IMR-90 (cell line): ENCODE results near the gene ZNF827. TPM values are rescaled to one million over a fixed set of nuclear protein-coding genes. Genes with fewer than 3 reads are reported as not detected.

Source experiments
- ATAC-seq: fragments of 200-7000 bp; cut with Tn5 transposase; 2 replicates; pipeline ENCODE4 v1.9.1; 2020; ENCODE audit warnings: low read depth, mild to moderate bottlenecking, moderate library complexity
- BruUV-seq: library from RNA; stranded (reverse); fragments of 400-500 nt; replicated peaks from 2 replicates; lab custom pipeline; 2021; lab: Mats Ljungman, UMichigan
- CTCF ChIA-PET: fragments of 300-600 bp; formaldehyde crosslinking; extraction: SDS; loops from one replicate; lab custom pipeline; 2021; ENCODE audit warnings: antibody characterized with exemption; lab: Yijun Ruan, JAX
- POLR2A ChIA-PET: fragments of 300-600 bp; sonication (Branson Sonifier 250); formaldehyde crosslinking; loops from one replicate; lab custom pipeline; 2022; ENCODE audit warnings: antibody characterized with exemption; ENCODE audit not compliant: unreplicated experiment; lab: Charles Lee
- DNase-seq: peaks from one replicate; pipeline ENCODE4 v3.0.0; 2013
- H2AFZ ChIP-seq: replicated peaks from 2 replicates; pipeline ENCODE3; 2013; ENCODE audit warnings: low read length, mild to moderate bottlenecking; ENCODE audit not compliant: poor library complexity
- H2AK5ac ChIP-seq: 2 replicates; pipeline ENCODE4 v1.6.1; 2013; ENCODE audit warnings: low read depth, low read length, inconsistent platforms
- H2AK9ac ChIP-seq: replicated peaks from 2 replicates; pipeline ENCODE3; 2013; ENCODE audit warnings: mild to moderate bottlenecking, low read depth, low read length, moderate library complexity; ENCODE audit not compliant: poor library complexity
- H2BK120ac ChIP-seq: 2 replicates; pipeline ENCODE4 v1.6.1; 2013; ENCODE audit warnings: low read depth, low read length, inconsistent platforms
- H2BK15ac ChIP-seq: 3 replicates; pipeline ENCODE4 v1.6.1; 2013; ENCODE audit warnings: low read depth, low read length, inconsistent platforms
- H2BK20ac ChIP-seq: 2 replicates; pipeline ENCODE4 v1.6.1; 2013; ENCODE audit warnings: low read depth, mild to moderate bottlenecking, inconsistent platforms, low read length, moderate library complexity
- H2BK5ac ChIP-seq: 2 replicates; pipeline ENCODE4 v1.6.1; 2013; ENCODE audit warnings: mild to moderate bottlenecking, low read depth, low read length, inconsistent platforms; ENCODE audit not compliant: poor library complexity, severe bottlenecking
- H3K14ac ChIP-seq: replicated peaks from 2 replicates; pipeline ENCODE4 v1.6.1; 2013; ENCODE audit warnings: low read depth, low read length, inconsistent platforms
- H3K18ac ChIP-seq: 2 replicates; pipeline ENCODE4 v1.6.1; 2013; ENCODE audit warnings: low read depth, low read length, control low read depth
- H3K23ac ChIP-seq: 2 replicates; pipeline ENCODE4 v1.6.1; 2013; ENCODE audit warnings: low read depth, low read length, inconsistent platforms
- H3K27ac ChIP-seq: 2 replicates; pipeline ENCODE4 v1.5.1; 2013; ENCODE audit warnings: mild to moderate bottlenecking, control low read depth, low read length; ENCODE audit not compliant: insufficient read depth
- H3K27me3 ChIP-seq: 2 replicates; pipeline ENCODE4 v1.6.1; 2013; ENCODE audit warnings: low read length; ENCODE audit not compliant: control insufficient read depth, insufficient read depth
- H3K36me3 ChIP-seq: 2 replicates; pipeline ENCODE4 v1.6.1; 2013; ENCODE audit warnings: low read length, mixed read lengths; ENCODE audit not compliant: control insufficient read depth, insufficient read depth
- H3K4ac ChIP-seq: 2 replicates; pipeline ENCODE4 v1.6.1; 2013; ENCODE audit warnings: low read depth, low read length, inconsistent platforms
- H3K4me1 ChIP-seq: 2 replicates; pipeline ENCODE4 v1.6.1; 2013; ENCODE audit warnings: low read length, mixed read lengths; ENCODE audit not compliant: control insufficient read depth, insufficient read depth
- H3K4me2 ChIP-seq: 2 replicates; pipeline ENCODE4 v1.6.1; 2013; ENCODE audit warnings: low read depth, mild to moderate bottlenecking, control low read depth, low read length, moderate library complexity
- H3K4me3 ChIP-seq: 2 replicates; pipeline ENCODE4 v1.5.1; 2013; ENCODE audit warnings: low read depth, mild to moderate bottlenecking, control low read depth, low read length, moderate library complexity; ENCODE audit not compliant: insufficient read depth
- H3K56ac ChIP-seq: 2 replicates; pipeline ENCODE4 v1.6.1; 2013; ENCODE audit warnings: low read length, inconsistent platforms; ENCODE audit not compliant: insufficient read depth; ENCODE audit errors: extremely low read depth
- H3K79me1 ChIP-seq, 2 experiments: 2 replicates each; pipeline ENCODE4 v1.6.1; 2013; ENCODE audit warnings: low read length in 2 of 2, inconsistent platforms in 1 of 2, low read depth in 1 of 2
- H3K9ac ChIP-seq: 2 replicates; pipeline ENCODE4 v1.6.1; 2013; ENCODE audit warnings: low read depth, low read length, control low read depth
- H3K9me1 ChIP-seq: 2 replicates; pipeline ENCODE4 v1.6.1; 2013; ENCODE audit warnings: low read length, inconsistent platforms; ENCODE audit not compliant: insufficient read depth
- H3K9me3 ChIP-seq: 2 replicates; pipeline ENCODE4 v1.6.1; 2013; ENCODE audit warnings: low read length; ENCODE audit not compliant: control insufficient read depth, insufficient read depth
- H4K20me1 ChIP-seq: 2 replicates; pipeline ENCODE4 v1.6.1; 2013; ENCODE audit warnings: low read length, inconsistent platforms; ENCODE audit not compliant: insufficient read depth
- H4K5ac ChIP-seq: 2 replicates; pipeline ENCODE4 v1.6.1; 2013; ENCODE audit warnings: mild to moderate bottlenecking, low read depth, low read length, control low read depth
- H4K8ac ChIP-seq, 2 experiments: 2 replicates each; pipeline ENCODE4 v1.6.1; 2013; ENCODE audit warnings: low read depth in 2 of 2, low read length in 2 of 2, control low read depth in 1 of 2, inconsistent platforms in 1 of 2
- H4K91ac ChIP-seq: 2 replicates; pipeline ENCODE4 v1.6.1; 2013; ENCODE audit warnings: low read depth, low read length, inconsistent platforms; ENCODE audit not compliant: insufficient read depth
- CEBPB ChIP-seq: IDR thresholded peaks from 2 replicates; pipeline ENCODE4 v1.6.1; 2012; ENCODE audit warnings: low read depth, low read length, improper control_type of control experiment
- CHD1 ChIP-seq: IDR thresholded peaks from 2 replicates; pipeline ENCODE4 v1.6.1; 2012; ENCODE audit warnings: low read depth, low read length, improper control_type of control experiment
- SMC3 ChIP-seq: fragments of 150-350 bp; IDR thresholded peaks from 2 replicates; pipeline ENCODE4 v1.6.1; 2016; ENCODE audit warnings: low read depth, mild to moderate bottlenecking, antibody characterized with exemption, low read length, moderate library complexity
- USF2 ChIP-seq: fragments of 150-350 bp; IDR thresholded peaks from 2 replicates; pipeline ENCODE4 v1.6.1; 2017; ENCODE audit warnings: mild to moderate bottlenecking, antibody characterized with exemption, low read length, low read depth
- WGBS, 2 experiments: methylation state at CpG; one replicate each; pipeline versions ENCODE4 v1.1.5 to v1.1.7; 2013; ENCODE audit warnings: missing lambda C conversion rate in 2 of 2; ENCODE audit not compliant: insufficient read length in 1 of 2; ENCODE audit errors: extremely low coverage in 2 of 2; 5-methylcytosine and 5-hydroxymethylcytosine counted together
- dilution Hi-C: fragments of 300-500 bp; cut with HindIII; formaldehyde crosslinking; loops from one replicate; pipeline ENCODE4 v1.14.3; 2018; ENCODE audit warnings: low sequenced_read_pairs; ENCODE audit not compliant: unreplicated experiment
- in situ Hi-C: fragments of 300-500 bp; cut with MboI; formaldehyde crosslinking; loops from 3 replicates; pipeline ENCODE4 v1.14.3; 2019; ENCODE audit warnings: low sequenced_read_pairs, inconsistent platforms, mixed read lengths
- intact Hi-C: fragments of 100-400 bp; cut with micrococcal nuclease; formaldehyde crosslinking; loops from 2 replicates; pipeline ENCODE4 v1.10.0; 2022
- polyA plus RNA-seq, 3 experiments: library from polyadenylated mRNA; depleted of rRNA; stranded (reverse); fragments of >200 nt; gene quantifications; 2 replicates each; pipeline ENCODE4 v1.2.3, GENCODE V29; 2012; ENCODE audit warnings: low replicate concordance in 1 of 3
- total RNA-seq: library from RNA; depleted of rRNA; stranded (reverse); fragments of >200 nt; gene quantifications from 2 replicates; pipeline ENCODE4 v1.2.3, GENCODE V29; 2012

Gene ZNF827
- total and polyA plus RNA-seq, 2 of the 4 experiments (the other 2 are of a cell fraction), result 6.6 to 31.7 TPM

GRCh38 chr4:145939441-145939750 lies 773 bp upstream of the ZNF827 start:
- 0 out of 2 replicates have a peak overlapping the region, but pooled peaks have one; percentile 9 for H3K56ac ChIP-seq
- dilution Hi-C loops (no loop called here), intact Hi-C loops (loop anchor here (1.0 to 10.0 kb wide), 6 partner anchors 238 to 705 kb away; partner anchors contain the start of genes C4orf51, LSM6 and MMAA), in situ Hi-C loops (no loop called here)
- no peaks in the 10 kb centered on the region for H3K36me3 ChIP-seq
- BruUV-seq, result no TSS peak
- peaks cover 4% of the 10 kb centered on the region for H3K4me1 ChIP-seq
- peak overlapping the region; percentile 14; the same call in 1 of the 2 replicates for H3K18ac ChIP-seq
- ATAC-seq, result no peak
- ChIA-PET POLR2A (no interaction called here), CTCF (no interaction called here)
- H2BK15ac ChIP-seq, result peak overlapping the region; percentile 4; the same call in 1 of the 3 replicates
- H2AK9ac ChIP-seq, result no peak overlapping the region
- H2BK5ac ChIP-seq, result peak overlapping the region; percentile 71
- H3K27me3 ChIP-seq, result no peaks in the 10 kb centered on the region
- H3K14ac ChIP-seq, result peak overlapping the region; percentile 16; the same call in 1 of the 2 replicates
- H2AFZ ChIP-seq, result no peak overlapping the region
- TF ChIP-seq USF2 (no peak), SMC3 (no peak), CEBPB (no peak), CHD1 (no peak)
- no peak overlapping the region for H3K4me3 ChIP-seq
- no CpG with 5 or more reads among the region's 2 CpGs for WGBS, 2 experiments
- H3K9me1 ChIP-seq, result no peaks in the 10 kb centered on the region
- no peak overlapping the region for H3K27ac ChIP-seq
- peak overlapping the region; percentile 43; the same call in 1 of the 2 replicates for H3K4ac ChIP-seq
- H4K5ac ChIP-seq, result peak overlapping the region; percentile 9; the same call in 1 of the 2 replicates
- H3K9me3 ChIP-seq, result no peaks in the 10 kb centered on the region
- H2BK20ac ChIP-seq, result no peak overlapping the region
- H3K23ac ChIP-seq, result peak overlapping the region; percentile 70; the same call in 1 of the 2 replicates
- H3K4me2 ChIP-seq, result peak overlapping the region; percentile 75
- H2AK5ac ChIP-seq, result no peak overlapping the region
- DNase-seq, result peak; percentile 26
- H2BK120ac ChIP-seq, result peak overlapping the region; percentile 74; the same call in 1 of the 2 replicates
- H3K79me1 ChIP-seq, result peaks cover 13 to 22% of the 10 kb centered on the region in 2 experiments; a peak in 3 of 4 replicates
- H4K8ac ChIP-seq, result peak overlapping the region in 1 of 2 experiments; percentile 18; a peak in 3 of 4 replicates
- no peak overlapping the region for H4K91ac ChIP-seq
- no peaks in the 10 kb centered on the region for H4K20me1 ChIP-seq
- no peak overlapping the region; the same call in 1 of the 2 replicates for H3K9ac ChIP-seq
